ENCODE data around the gene UROC1. TPM values are rescaled to one million over a fixed set of nuclear protein-coding genes. Genes with fewer than 3 reads are reported as not detected.

Gene UROC1
- total RNA-seq, 1 experiment from 2014 or later, result not detected

GRCh38 chr3:126433496-126434263, 83.9 kb downstream of the UROC1 start:
- no peaks in the 10 kb centered on the region for H3K27me3 ChIP-seq (replicated peaks; ENCODE audit: insufficient read depth, low read depth, low read length, poor library complexity)
- H3K4me3 ChIP-seq (ENCODE audit: low read depth, low read length, poor library complexity, severe bottlenecking), result no peak overlapping the region
- TF ChIP-seq CTCF (conservative IDR thresholded peaks at IDR 0.05; ENCODE audit: low read depth, low read length), result no peak
- no peak for TF ChIP-seq EZH2 (IDR thresholded peaks at IDR 0.05; ENCODE audit: borderline replicate concordance, low read depth, low read length, poor library complexity, severe bottlenecking)
- peaks cover 11% of the 10 kb centered on the region for H3K4me1 ChIP-seq (ENCODE audit: insufficient read depth, low read length, poor library complexity, severe bottlenecking)
- POLR2A ChIA-PET (ENCODE audit: low non-redundant PET), result no interaction called here
- H3K9me3 ChIP-seq (ENCODE audit: low read depth, low read length, poor library complexity, severe bottlenecking), result no peaks in the 10 kb centered on the region
- BruUV-seq (replicated peaks), result no TSS peak
- intact Hi-C loops (cut with micrococcal nuclease; ENCODE audit: unreplicated experiment), result no loop called here
- DNase-seq (ENCODE audit: low spot score), result peak; percentile 43
- peak overlapping the region; percentile 30 for H3K27ac ChIP-seq (ENCODE audit: low read depth, low read length, poor library complexity, severe bottlenecking)
- peaks cover 25% of the 10 kb centered on the region for H3K36me3 ChIP-seq (ENCODE audit: insufficient read depth, low read length, poor library complexity, severe bottlenecking)
- CTCF ChIA-PET, result no interaction called here

- intact Hi-C loops (cut with micrococcal nuclease; ENCODE audit: unreplicated experiment), result no loop called here
- H3K4me3 ChIP-seq (ENCODE audit: low read depth, low read length, poor library complexity, severe bottlenecking), result no peak overlapping the region
- no TSS peak for BruUV-seq (replicated peaks)
- no peak for DNase-seq (ENCODE audit: low spot score)
- peaks cover 11% of the 10 kb centered on the region for H3K4me1 ChIP-seq (ENCODE audit: insufficient read depth, low read length, poor library complexity, severe bottlenecking)
- no peaks in the 10 kb centered on the region for H3K27me3 ChIP-seq (replicated peaks; ENCODE audit: insufficient read depth, low read depth, low read length, poor library complexity)
- ChIA-PET POLR2A (ENCODE audit: low non-redundant PET) (no interaction called here), CTCF (no interaction called here)
- no peak overlapping the region for H3K27ac ChIP-seq (ENCODE audit: low read depth, low read length, poor library complexity, severe bottlenecking)
- no peaks in the 10 kb centered on the region for H3K9me3 ChIP-seq (ENCODE audit: low read depth, low read length, poor library complexity, severe bottlenecking)
- no peak for TF ChIP-seq EZH2 (IDR thresholded peaks at IDR 0.05; ENCODE audit: borderline replicate concordance, low read depth, low read length, poor library complexity, severe bottlenecking)
- H3K36me3 ChIP-seq (ENCODE audit: insufficient read depth, low read length, poor library complexity, severe bottlenecking), result peaks cover 19% of the 10 kb centered on the region
These were observed 84.5 kb downstream of the UROC1 start for GRCh38 chr3:126433105-126433430.

GRCh38 chr3:126432361-126433104, 85.0 kb downstream of the UROC1 start:
- H3K4me1 ChIP-seq (ENCODE audit: insufficient read depth, low read length, poor library complexity, severe bottlenecking), result peaks cover 11% of the 10 kb centered on the region
- ChIA-PET POLR2A (ENCODE audit: low non-redundant PET) (no interaction called here), CTCF (no interaction called here)
- intact Hi-C loops (cut with micrococcal nuclease; ENCODE audit: unreplicated experiment), result no loop called here
- no peak overlapping the region for H3K27ac ChIP-seq (ENCODE audit: low read depth, low read length, poor library complexity, severe bottlenecking)
- H3K36me3 ChIP-seq (ENCODE audit: insufficient read depth, low read length, poor library complexity, severe bottlenecking), result peaks cover 14% of the 10 kb centered on the region
- no peaks in the 10 kb centered on the region for H3K27me3 ChIP-seq (replicated peaks; ENCODE audit: insufficient read depth, low read depth, low read length, poor library complexity)
- DNase-seq (ENCODE audit: low spot score), result no peak
- TF ChIP-seq CTCF (conservative IDR thresholded peaks at IDR 0.05; ENCODE audit: low read depth, low read length) (no peak), EZH2 (IDR thresholded peaks at IDR 0.05; ENCODE audit: borderline replicate concordance, low read depth, low read length, poor library complexity, severe bottlenecking) (no peak)
- no TSS peak for BruUV-seq (replicated peaks)
- no peak overlapping the region for H3K4me3 ChIP-seq (ENCODE audit: low read depth, low read length, poor library complexity, severe bottlenecking)
- H3K9me3 ChIP-seq (ENCODE audit: low read depth, low read length, poor library complexity, severe bottlenecking), result no peaks in the 10 kb centered on the region

Other genes with a start within 250 kb of the UROC1 start
- 32.1 and 32.6 TPM in 2 replicates for gene KLF15, start 160.4 kb downstream of the UROC1 start, total RNA-seq (2021)
- not detected in 2 replicates for gene CFAP100, start 122.9 kb downstream of the UROC1 start, total RNA-seq (2021)
- gene ZXDC, start 41.9 kb downstream of the UROC1 start, total RNA-seq (2021), result 61.1 and 63.2 TPM in 2 replicates
- gene CHST13, start 6.4 kb upstream of the UROC1 start, total RNA-seq (2021), result 0.35 TPM in 1 of 2 replicates, not detected in the other
- not detected in 2 replicates for gene C3orf22, start 41.2 kb upstream of the UROC1 start, total RNA-seq (2021)
- 4.1 and 5.5 TPM in 2 replicates for gene TXNRD3, start 137.4 kb upstream of the UROC1 start, total RNA-seq (2021)
- gene CHCHD6, start 186.5 kb upstream of the UROC1 start, total RNA-seq (2021), result 23.3 and 24.8 TPM in 2 replicates